HG03039 (cell line): ENCODE results near the gene UBR3.
"Not testable (repeated sequence)": the region's sequence is repeated elsewhere in the genome, so short reads cannot be mapped to it uniquely, and the experiment has no call there.

Experiments used
- ATAC-seq: cut with Tn5 transposase; IDR thresholded peaks from one replicate; pipeline ENCODE4 v1.9.1; 2021; ENCODE audit warnings: mild to moderate bottlenecking, moderate library complexity; ENCODE audit not compliant: unreplicated experiment

The UBR3 gene

DNA sequence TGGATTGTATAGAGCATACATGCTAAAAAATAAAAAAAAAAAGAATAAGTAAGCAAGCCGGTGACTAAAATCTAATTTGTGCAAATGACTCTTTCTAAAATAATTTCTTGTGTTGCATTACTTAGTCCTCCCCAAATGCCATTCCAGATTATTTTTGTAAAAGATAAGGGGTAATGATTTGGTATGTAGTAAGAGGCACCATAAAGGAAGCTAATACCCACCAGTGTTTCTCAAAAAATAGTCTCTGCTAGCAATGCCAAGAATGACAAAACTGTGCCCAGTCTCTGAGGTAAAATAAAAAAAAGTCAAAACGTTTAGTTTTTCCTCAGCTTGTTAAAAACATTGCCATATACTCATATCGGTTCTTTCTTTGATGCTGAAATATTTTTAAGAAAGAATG lies 5.2 kb upstream of the UBR3 start:
- ATAC-seq = no peak

- no peak for ATAC-seq
These were observed 4.4 kb upstream of the UBR3 start for GRCh38 chr2:169822785-169823392.

GRCh38 chr2:169823996-169824372 lies 3.3 kb upstream of the UBR3 start:
- no peak for ATAC-seq

DNA sequence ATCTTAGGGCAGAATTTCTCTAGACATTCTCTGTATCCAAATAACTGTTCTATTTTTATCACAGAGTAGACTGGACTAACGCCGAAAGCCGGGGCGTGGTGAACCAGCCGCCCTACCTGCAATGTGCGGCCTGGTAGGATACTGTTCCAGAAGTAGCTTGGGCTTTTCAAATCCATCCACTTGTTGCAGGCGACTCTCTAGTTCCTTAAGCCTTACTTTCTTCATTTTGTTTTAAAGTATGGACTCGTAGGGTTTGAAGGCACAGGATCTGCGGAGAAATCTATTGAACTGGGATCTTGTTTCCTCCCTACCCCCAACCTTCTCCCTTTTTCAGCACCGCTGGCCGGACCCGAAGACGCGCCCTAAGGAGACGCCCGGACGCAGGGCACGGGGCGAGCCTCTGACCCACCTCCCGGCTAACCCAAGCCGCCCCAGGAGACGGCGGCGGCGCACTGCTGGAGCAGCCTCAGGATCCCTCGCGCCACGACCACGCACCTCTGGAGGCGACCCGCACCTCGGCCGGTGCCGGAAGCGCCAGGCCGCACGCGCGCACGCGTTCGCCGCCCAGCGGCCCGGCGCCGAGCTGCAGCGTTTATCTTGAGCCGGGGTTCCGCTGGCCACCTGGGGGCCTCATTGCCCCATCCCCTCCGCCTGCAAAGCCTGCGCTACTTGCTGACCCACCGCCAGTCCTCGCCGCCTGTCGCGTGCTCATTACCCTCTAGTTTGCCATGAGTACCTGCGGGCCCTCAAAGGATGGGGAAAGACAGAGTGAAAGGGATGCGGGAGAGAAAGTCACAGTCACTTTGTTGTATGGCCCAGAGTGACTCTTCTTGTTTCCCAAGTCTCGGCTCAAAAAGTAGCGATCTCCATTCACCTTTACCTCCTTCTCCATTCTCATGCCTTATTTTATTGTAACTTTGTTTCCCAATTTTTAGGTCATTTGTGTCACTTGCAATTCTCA lies 2.6 kb upstream of the UBR3 start, which contains the start of gene METTL5:
TSS of gene METTL5 (minus strand) at position 533 of the 961 bp plus-strand sequence. CDS start at position 225, 308 bp downstream.
- ATAC-seq = peak; percentile 62

DNA sequence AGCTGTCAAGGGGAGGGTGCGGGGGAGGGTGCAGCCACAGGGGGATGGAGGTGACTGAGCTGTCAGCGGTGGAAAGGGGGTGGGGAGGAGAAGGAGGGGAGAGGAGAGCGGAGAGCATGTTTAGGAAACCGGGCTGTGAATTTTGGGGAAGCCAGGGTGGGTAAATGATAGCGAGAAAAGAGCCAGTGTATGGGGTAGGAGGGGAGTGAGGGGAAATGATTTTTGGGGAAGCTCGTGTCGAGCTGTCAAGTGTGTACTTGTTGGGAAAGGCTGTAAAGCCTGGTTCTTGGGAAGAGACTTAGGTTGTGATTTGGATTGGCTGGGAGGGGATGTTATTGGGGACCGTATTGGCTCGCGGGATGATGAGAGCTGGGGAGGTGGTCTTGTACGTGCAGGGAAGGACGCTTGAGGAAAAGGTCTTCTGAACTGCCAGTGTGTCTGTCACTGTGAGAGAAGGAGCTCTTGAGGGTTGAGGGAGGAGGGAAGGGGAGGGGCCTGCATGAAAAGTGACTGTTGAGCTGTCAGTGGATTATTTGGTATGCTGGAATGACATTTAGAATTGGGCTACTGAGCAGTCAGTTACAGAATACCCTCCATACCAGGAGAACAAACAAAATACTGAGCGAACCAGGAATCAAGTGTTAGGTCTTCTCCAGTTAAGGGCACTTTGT lies 1.0 kb downstream of the UBR3 start:
- peak; percentile 27 for ATAC-seq

DNA sequence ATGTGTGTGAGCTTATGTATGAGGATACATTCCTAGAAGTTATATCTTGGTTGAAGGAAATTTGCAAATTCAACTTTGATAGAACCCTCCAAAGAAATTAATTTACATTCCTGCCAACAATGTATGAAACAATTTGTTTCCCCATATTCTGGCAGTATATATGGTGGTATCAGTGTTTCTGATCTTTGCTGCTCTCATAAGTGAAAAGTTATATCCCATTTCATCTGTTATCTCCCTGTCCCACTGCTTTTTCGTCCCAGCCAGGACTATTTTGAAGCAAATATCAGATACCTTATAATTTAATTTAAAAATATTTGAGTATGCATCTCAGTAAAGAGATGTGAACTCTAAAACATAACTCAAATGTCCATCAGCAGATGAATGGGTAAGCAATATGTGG lies 7.1 kb downstream of the UBR3 start:
- ATAC-seq = no peak

- no peak for ATAC-seq
These were observed 11.7 kb downstream of the UBR3 start for GRCh38 chr2:169838743-169839489.

DNA sequence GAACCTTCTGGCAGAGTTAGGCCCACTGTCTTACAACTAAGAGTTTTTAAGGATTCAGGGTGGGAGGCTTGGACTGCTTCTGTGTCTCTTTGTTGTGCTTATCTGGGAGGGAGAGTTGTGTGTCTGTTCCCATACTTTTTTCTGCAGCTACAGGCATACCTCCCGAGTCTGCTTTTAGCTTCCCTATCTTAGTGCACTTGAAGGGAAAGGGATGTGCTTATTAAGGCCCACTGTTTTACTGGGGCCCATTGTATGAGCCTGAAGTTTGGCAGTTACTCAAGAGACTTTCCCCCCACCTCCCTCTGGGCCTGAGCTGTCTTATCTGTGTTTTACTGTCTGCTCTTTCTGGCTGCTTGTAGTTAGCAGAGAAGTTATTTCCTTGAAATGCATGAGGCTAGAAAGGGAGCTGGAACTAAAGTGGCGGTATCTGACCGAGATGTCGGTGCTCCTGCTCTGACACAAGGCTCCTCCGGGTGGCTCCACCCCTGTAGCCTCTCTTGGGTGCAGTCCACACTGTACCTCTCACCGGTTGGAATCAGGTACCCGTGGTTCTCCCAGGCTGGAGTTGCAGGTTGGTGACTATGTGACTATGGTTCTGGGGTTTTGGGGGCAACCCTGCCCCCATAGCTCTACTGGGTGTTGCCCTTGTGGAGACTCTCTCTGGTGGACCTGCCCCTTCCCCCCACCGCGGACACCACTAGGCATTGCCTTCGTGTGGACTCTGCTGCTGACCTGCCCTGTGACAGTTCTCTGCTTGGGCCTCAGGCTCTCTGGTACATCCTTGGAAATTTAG lies 12.9 kb downstream of the UBR3 start:
- ATAC-seq = no peak

- no peak for ATAC-seq
These were observed 13.5 kb downstream of the UBR3 start for GRCh38 chr2:169840747-169841142.

DNA sequence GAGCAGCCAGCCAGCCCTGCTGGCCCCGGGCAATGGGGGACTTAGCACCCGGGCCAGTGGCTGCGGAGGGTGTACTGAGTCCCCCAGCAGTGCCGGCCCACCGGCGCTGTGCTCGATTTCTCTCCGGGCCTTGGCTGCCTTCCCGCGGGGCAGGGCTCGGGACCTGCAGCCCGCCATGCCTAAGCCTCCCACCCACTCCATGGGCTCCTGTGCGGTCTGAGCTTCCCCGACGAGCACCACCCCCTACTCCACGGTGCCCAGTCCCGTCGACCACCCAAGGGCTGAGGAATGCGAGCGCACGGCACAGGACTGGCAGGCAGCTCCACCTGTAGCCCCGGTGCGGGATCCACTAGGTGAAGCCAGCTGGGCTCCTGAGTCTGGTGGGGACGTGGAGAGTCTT lies 14.4 kb downstream of the UBR3 start:
- ATAC-seq = not testable (repeated sequence)

GRCh38 chr2:169845016-169845415 lies 17.8 kb downstream of the UBR3 start:
- ATAC-seq = no peak

DNA sequence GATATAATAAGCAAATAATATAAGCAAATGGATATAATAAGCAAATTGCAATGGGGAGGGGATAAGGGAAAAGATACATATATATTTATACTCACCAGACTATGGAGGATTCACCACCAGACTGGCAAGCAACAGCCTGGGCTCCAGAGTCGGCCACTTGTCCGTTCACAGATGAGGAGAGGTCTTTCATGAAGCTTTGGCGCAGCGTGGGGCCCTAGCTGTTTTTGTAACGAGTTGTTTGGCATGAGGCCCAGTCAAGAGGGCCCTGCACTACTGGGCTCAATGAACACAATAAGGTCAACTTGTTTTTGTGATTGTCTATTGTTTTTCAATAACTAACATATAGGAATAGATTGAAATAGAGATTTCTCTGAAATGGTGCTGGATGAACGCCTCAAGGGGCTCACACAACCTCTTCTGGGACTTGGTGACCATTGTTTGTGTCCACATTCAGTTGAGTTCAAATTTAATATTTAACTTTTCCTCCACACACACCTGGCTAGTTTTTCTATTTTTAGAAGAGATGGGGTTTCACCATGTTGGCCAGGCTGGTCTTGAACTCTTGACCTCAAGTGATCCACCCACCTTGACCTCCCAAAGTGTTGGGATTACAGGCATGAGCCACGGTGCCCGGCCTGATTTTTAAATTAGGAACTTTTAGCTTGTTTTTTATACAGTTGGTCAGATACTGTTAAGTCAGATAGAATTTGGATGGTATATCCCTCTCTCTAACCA lies 21.9 kb downstream of the UBR3 start:
- not testable (repeated sequence) for ATAC-seq

- ATAC-seq = no peak
These were observed 22.5 kb downstream of the UBR3 start for GRCh38 chr2:169849710-169850109.

- no peak for ATAC-seq
These were observed 25.9 kb downstream of the UBR3 start for GRCh38 chr2:169853041-169853668.

GRCh38 chr2:169855281-169856258 lies 28.3 kb downstream of the UBR3 start:
- ATAC-seq = not testable (repeated sequence)

- ATAC-seq = no peak
These were observed 32.2 kb downstream of the UBR3 start for GRCh38 chr2:169859423-169859822.

DNA sequence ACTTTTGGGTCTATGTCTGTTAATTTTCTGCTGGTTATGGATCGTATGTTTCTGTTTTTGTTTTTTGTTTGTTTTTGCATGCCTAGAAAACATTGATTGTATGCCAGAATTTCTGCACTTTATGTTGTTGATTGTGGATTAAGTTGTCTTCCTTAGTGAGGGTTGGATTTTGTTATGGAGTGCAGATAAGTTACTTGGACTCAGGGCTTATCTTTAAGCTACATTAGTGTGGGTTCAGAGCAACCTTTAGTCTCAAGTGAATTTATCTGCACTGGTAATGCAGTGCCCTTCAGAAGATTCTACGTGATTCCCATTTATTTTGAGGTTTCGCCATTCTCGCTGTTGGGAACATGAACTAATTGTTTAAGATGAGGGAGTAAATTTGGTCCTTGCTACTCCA lies 32.9 kb downstream of the UBR3 start:
- ATAC-seq = no peak

DNA sequence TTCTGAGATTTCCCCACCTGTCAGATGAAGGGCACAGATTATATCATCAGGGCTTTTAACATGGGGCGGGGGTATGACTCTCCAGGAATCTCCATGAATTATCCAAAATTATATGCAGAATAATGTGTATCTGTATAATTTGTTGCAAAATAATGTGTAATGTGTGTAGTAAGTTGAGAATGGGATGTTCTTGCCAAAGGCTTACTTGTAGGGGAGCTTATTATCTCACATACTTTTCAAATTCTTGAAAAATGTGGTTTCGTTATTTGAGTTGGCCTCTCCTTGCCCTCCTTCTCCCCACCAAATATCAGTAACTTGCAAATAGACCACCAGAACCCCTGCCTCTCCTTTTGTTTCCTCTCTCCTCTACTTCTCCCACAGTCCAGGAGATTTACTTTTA lies 35.6 kb downstream of the UBR3 start:
- ATAC-seq = no peak
